ENCODE data around the gene SCAANT1.

DNA sequence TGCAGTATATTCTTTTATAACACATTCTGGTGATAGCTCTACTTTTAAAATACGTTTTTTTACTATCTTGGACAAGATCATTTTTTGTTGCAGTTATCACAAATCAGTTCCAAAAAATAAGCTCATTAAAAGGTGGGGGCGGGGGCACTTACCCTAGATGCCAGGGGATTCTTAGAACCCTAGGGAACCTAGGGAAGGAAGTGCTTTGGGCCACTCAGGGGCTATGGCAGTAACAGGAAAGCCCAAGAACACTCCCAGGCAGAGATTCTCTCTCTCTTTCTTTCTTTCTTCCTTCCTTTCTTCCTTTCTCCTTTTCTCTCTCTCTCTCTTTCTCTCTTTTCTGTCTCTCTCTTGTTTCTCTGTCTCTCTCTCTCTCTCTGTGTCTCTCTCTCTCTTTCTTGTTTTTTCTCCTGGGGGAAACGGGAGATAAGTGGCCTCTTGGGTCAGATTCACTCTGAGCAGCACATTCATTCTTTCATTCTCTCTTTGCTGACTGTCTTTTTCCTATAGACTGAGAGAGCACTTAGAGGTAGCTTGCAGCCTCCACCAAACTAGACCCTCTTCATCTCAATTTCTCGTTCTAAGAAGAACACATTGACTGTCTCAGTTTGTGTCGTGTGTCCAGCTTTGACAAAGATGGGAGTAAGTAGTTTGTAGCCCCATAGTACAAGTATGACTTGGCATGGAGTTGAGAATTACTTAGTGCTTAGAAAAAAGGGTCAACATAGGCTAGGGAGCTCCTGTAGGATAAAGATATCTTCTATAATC lies 16.6 kb downstream of the SCAANT1 start:
- TF ChIP-seq ZNF70 (CRISPR knock-in tag; IDR thresholded peaks at IDR 0.05) (no peak), ZFP30 (CRISPR knock-in tag; IDR thresholded peaks at IDR 0.05) (no peak), ZNF8 (CRISPR knock-in tag; IDR thresholded peaks at IDR 0.05) (no peak), SNAI2 (CRISPR knock-in tag; IDR thresholded peaks at IDR 0.05) (no peak), ZNF565 (CRISPR knock-in tag; conservative IDR thresholded peaks at IDR 0.05; ENCODE audit: low read depth) (no peak), ZC3H10 (CRISPR knock-in tag; IDR thresholded peaks at IDR 0.05) (no peak), BACH2 (CRISPR knock-in tag; IDR thresholded peaks at IDR 0.05; ENCODE audit: borderline replicate concordance) (no peak)
- TF ChIP-seq, protein P1, sequence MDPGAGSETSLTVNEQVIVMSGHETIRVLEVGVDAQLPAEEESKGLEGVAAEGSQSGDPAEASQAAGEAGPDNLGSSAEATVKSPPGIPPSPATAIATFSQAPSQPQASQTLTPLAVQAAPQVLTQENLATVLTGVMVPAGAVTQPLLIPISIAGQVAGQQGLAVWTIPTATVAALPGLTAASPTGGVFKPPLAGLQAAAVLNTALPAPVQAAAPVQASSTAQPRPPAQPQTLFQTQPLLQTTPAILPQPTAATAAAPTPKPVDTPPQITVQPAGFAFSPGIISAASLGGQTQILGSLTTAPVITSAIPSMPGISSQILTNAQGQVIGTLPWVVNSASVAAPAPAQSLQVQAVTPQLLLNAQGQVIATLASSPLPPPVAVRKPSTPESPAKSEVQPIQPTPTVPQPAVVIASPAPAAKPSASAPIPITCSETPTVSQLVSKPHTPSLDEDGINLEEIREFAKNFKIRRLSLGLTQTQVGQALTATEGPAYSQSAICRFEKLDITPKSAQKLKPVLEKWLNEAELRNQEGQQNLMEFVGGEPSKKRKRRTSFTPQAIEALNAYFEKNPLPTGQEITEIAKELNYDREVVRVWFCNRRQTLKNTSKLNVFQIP (CRISPR knock-in tag; IDR thresholded peaks at IDR 0.05; ENCODE audit: borderline replicate concordance, low read depth): no peak
- TF ChIP-seq, protein P2, sequence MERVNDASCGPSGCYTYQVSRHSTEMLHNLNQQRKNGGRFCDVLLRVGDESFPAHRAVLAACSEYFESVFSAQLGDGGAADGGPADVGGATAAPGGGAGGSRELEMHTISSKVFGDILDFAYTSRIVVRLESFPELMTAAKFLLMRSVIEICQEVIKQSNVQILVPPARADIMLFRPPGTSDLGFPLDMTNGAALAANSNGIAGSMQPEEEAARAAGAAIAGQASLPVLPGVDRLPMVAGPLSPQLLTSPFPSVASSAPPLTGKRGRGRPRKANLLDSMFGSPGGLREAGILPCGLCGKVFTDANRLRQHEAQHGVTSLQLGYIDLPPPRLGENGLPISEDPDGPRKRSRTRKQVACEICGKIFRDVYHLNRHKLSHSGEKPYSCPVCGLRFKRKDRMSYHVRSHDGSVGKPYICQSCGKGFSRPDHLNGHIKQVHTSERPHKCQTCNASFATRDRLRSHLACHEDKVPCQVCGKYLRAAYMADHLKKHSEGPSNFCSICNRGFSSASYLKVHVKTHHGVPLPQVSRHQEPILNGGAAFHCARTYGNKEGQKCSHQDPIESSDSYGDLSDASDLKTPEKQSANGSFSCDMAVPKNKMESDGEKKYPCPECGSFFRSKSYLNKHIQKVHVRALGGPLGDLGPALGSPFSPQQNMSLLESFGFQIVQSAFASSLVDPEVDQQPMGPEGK (CRISPR knock-in tag; IDR thresholded peaks at IDR 0.05; ENCODE audit: borderline replicate concordance): no peak
